ENCODE measurements around the gene RBM20.

- TF ChIP-seq GATA3 (IDR thresholded peaks at IDR 0.05; ENCODE audit: low read depth, low read length) (no peak), GATA2 (IDR thresholded peaks at IDR 0.05; ENCODE audit: low read depth, low read length) (no peak)
Observed at GRCh38 chr10:110864662-110865140, 220.6 kb downstream of the RBM20 start.
